Measurements from ENCODE around the gene HS6ST2.
"Not testable (repeated sequence)": the region's sequence is repeated elsewhere in the genome, so short reads cannot be mapped to it uniquely, and the experiment has no call there.

Gene HS6ST2

DNA sequence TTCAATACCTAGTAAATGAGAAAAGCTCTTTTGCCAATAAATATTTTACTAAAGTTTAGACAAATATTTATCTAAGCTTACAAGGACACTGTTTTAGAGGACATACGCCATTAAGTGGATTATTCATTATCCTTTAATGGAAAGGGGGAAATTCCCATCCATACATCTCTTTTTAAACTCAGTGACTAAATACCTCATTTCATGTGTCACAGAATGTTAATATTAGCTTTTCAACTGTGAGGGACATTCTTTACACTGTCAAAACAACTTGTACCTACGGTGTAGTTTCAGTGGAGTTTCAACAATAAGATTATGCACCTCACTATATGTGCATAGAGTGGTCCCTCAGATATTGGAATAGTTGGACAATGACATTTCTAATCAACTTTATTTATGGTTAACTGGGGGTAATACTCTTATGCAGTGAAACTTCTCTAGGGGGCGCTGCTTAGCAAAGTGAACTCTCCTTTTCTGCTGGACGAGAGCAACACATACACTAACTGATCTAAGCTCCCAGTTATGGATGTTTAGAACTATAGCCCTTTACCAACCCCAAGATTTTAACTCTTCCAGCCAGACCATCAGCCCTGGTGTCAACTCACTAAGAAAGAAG lies 9.7 kb downstream of the HS6ST2 start:
- Histone ChIP-seq H3K27me3 (ENCODE audit: control insufficient read depth in 2 of 2, insufficient read depth in 2 of 2, low read length in 2 of 2) (no peaks in the 10 kb centered on the region), H3K4me1 (ENCODE audit: control insufficient read depth in 2 of 2, insufficient read depth in 2 of 2, low read length in 2 of 2) (no peaks in the 10 kb centered on the region), H3K4me3 (ENCODE audit: low read length in 2 of 2) (no peak overlapping the region), H3K27ac (ENCODE audit: low read depth in 2 of 2, low read length in 2 of 2) (no peak overlapping the region), H3K9ac (ENCODE audit: low read depth in 1 of 2, low read length in 2 of 2) (no peak overlapping the region), H3K9me3 (ENCODE audit: control insufficient read depth in 2 of 2, low read length in 2 of 2) (no peaks in the 10 kb centered on the region), H3K36me3 (ENCODE audit: control insufficient read depth in 2 of 2, insufficient read depth in 2 of 2, low read length in 2 of 2) (no peaks in the 10 kb centered on the region)

DNA sequence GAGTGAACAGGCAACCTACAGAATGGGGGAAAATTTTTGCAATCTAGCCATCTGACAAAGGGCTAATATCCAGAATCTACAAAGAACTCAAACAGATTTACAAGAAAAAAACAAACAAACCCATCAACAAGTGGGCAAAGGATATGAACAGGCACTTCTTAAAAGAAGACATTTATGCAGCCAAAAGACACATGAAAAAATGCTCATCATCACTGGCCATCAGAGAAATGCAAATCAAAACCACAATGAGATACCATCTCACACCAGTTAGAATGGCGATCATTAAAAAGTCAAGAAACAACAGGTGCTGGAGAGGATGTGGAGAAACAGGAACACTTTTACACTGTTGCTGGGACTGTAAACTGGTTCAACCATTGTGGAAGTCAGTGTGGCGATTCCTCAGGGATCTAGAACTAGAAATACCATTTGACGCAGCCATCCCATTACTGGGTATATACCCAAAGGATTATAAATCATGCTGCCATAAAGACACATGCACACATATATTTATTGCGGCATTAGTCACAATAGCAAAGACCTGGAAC lies 13.3 kb downstream of the HS6ST2 start:
- H3K27me3 ChIP-seq (ENCODE audit: control insufficient read depth in 2 of 2, insufficient read depth in 2 of 2, low read length in 2 of 2); H3K27ac ChIP-seq (ENCODE audit: low read depth in 2 of 2, low read length in 2 of 2); H3K9me3 ChIP-seq (ENCODE audit: control insufficient read depth in 2 of 2, low read length in 2 of 2); H3K9ac ChIP-seq (ENCODE audit: low read depth in 1 of 2, low read length in 2 of 2); H3K4me1 ChIP-seq (ENCODE audit: control insufficient read depth in 2 of 2, insufficient read depth in 2 of 2, low read length in 2 of 2); H3K36me3 ChIP-seq (ENCODE audit: control insufficient read depth in 2 of 2, insufficient read depth in 2 of 2, low read length in 2 of 2); H3K4me3 ChIP-seq (ENCODE audit: low read length in 2 of 2): not testable (repeated sequence)

DNA sequence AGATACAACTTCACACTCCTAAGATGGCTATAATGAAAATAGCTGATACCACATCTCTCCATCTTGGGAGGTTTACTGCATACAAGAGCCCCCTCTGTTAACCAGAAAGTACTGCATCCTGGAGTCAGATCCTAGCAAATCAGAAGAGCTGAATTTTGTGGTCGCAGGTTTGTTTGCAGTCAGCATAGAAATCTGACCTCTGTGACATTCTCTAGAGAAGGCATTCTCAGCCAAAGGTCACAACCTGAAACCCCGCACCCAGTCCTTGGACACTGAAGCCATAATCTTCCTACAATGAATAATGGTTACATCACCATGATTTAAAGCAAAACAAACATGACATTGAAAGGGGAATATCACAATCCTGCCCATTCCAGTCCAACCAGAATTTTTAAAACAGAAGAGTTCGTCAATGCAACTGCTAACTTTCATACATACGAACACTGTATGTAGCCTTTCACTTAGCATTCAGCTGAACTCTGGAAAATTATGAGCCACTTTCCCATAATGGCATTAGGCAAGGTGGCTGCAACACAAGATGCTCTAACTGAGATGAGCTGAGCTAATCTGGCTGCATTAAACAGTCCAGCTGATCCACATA lies 17.6 kb downstream of the HS6ST2 start:
- Histone ChIP-seq H3K27me3 (ENCODE audit: control insufficient read depth in 2 of 2, insufficient read depth in 2 of 2, low read length in 2 of 2) (no peaks in the 10 kb centered on the region), H3K4me1 (ENCODE audit: control insufficient read depth in 2 of 2, insufficient read depth in 2 of 2, low read length in 2 of 2) (no peaks in the 10 kb centered on the region), H3K9ac (ENCODE audit: low read depth in 1 of 2, low read length in 2 of 2) (no peak overlapping the region), H3K27ac (ENCODE audit: low read depth in 2 of 2, low read length in 2 of 2) (no peak overlapping the region), H3K4me3 (ENCODE audit: low read length in 2 of 2) (no peak overlapping the region), H3K9me3 (ENCODE audit: control insufficient read depth in 2 of 2, low read length in 2 of 2) (no peaks in the 10 kb centered on the region), H3K36me3 (ENCODE audit: control insufficient read depth in 2 of 2, insufficient read depth in 2 of 2, low read length in 2 of 2) (no peaks in the 10 kb centered on the region)

DNA sequence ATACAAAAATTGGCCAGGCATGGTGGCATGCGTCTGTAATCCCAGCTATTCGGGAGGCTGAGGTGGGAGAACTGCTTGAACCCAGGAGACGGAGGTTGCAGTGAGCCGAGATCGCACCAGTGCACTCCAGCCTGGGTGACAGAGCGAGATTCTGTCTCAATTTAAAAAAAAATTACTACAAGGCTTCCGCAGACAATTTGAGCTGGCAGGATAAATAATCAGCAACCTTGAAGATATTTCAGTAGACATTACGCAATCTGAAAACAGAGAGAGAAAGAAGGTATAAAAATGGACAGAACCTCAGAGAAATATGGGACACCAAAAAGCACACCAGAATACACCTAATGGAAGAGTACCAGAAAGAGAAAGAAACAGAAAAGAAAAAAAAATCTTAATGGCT lies 25.3 kb downstream of the HS6ST2 start:
- H3K9ac ChIP-seq (ENCODE audit: low read depth in 1 of 2, low read length in 2 of 2) = no peak overlapping the region
- peaks cover 4 to 7% of the 10 kb centered on the region in 2 donors for H3K27me3 ChIP-seq (ENCODE audit: control insufficient read depth in 2 of 2, insufficient read depth in 2 of 2, low read length in 2 of 2)
- H3K4me3 ChIP-seq (ENCODE audit: low read length in 2 of 2) = no peak overlapping the region
- no peaks in the 10 kb centered on the region for H3K4me1 ChIP-seq (ENCODE audit: control insufficient read depth in 2 of 2, insufficient read depth in 2 of 2, low read length in 2 of 2)
- no peak overlapping the region for H3K27ac ChIP-seq (ENCODE audit: low read depth in 2 of 2, low read length in 2 of 2)
- no peaks in the 10 kb centered on the region for H3K9me3 ChIP-seq (ENCODE audit: control insufficient read depth in 2 of 2, low read length in 2 of 2)
- H3K36me3 ChIP-seq (ENCODE audit: control insufficient read depth in 2 of 2, insufficient read depth in 2 of 2, low read length in 2 of 2) = no peaks in the 10 kb centered on the region

DNA sequence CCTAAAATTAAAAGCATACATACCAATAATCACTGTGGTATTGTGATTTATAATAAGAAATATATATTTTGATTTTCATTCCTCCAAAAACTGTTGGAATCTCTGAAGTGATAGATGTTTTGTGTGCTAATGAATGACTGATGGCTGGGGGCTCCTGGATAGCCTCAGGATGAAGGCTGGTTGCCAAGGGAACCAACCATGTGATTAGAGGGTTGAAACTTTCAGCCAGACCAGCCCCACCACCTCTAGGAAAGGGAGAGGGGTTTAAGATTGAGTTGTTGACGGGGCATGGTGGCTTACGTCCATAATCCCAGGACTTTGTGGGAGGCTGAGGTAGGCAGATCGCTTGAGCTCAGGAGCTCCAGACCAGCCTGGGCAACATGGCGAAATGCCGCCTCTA lies 34.0 kb downstream of the HS6ST2 start:
- peaks cover 0 to 2% of the 10 kb centered on the region in 2 donors for H3K27me3 ChIP-seq (ENCODE audit: control insufficient read depth in 2 of 2, insufficient read depth in 2 of 2, low read length in 2 of 2)
- no peaks in the 10 kb centered on the region for H3K9me3 ChIP-seq (ENCODE audit: control insufficient read depth in 2 of 2, low read length in 2 of 2)
- no peak overlapping the region for H3K9ac ChIP-seq (ENCODE audit: low read depth in 1 of 2, low read length in 2 of 2)
- H3K36me3 ChIP-seq (ENCODE audit: control insufficient read depth in 2 of 2, insufficient read depth in 2 of 2, low read length in 2 of 2) = no peaks in the 10 kb centered on the region
- H3K27ac ChIP-seq (ENCODE audit: low read depth in 2 of 2, low read length in 2 of 2) = no peak overlapping the region
- no peak overlapping the region for H3K4me3 ChIP-seq (ENCODE audit: low read length in 2 of 2)
- no peaks in the 10 kb centered on the region for H3K4me1 ChIP-seq (ENCODE audit: control insufficient read depth in 2 of 2, insufficient read depth in 2 of 2, low read length in 2 of 2)

DNA sequence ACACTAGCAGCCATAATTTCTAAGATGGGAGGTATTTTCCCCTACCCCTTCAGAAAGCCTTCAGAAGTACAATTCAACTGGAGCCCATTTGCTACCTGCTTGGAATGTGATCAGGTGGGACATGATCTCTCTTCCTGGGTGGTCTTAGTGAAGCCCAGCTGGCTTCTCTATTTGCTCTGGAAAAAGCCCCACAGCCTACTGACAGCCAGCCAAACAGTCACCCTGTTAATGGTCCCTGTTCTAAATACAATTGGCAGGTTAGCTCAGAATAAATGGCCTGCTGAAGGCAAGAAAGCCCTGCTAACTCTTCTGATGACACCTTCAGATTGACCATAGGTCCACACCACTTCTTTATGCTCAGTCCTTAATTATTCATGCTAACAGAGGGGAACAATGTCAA lies 39.9 kb downstream of the HS6ST2 start:
- H3K27ac ChIP-seq (ENCODE audit: low read depth in 2 of 2, low read length in 2 of 2) = no peak overlapping the region
- no peaks in the 10 kb centered on the region for H3K9me3 ChIP-seq (ENCODE audit: control insufficient read depth in 2 of 2, low read length in 2 of 2)
- H3K27me3 ChIP-seq (ENCODE audit: control insufficient read depth in 2 of 2, insufficient read depth in 2 of 2, low read length in 2 of 2) = peaks cover 0 to 2% of the 10 kb centered on the region in 2 donors
- no peak overlapping the region for H3K4me3 ChIP-seq (ENCODE audit: low read length in 2 of 2)
- H3K9ac ChIP-seq (ENCODE audit: low read depth in 1 of 2, low read length in 2 of 2) = no peak overlapping the region
- H3K4me1 ChIP-seq (ENCODE audit: control insufficient read depth in 2 of 2, insufficient read depth in 2 of 2, low read length in 2 of 2) = no peaks in the 10 kb centered on the region
- H3K36me3 ChIP-seq (ENCODE audit: control insufficient read depth in 2 of 2, insufficient read depth in 2 of 2, low read length in 2 of 2) = no peaks in the 10 kb centered on the region

DNA sequence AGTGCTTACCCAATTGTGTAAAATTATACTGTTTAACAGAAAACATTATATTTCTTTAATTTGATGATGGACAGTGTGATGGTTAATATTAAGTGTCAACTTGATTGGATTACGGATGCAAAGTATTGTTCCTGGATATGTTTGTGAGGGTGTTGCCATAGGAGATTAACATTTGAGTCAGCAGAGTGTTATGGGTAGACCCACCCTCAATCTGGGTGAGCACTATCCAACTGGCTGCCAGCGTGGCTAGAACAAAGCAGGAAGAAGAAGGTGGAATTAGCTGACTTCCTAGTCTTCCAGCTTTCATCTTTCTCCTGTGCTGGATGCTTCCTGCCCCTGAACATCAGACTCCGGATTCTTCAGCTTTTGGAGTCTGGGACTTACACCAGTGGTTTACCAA lies 42.1 kb downstream of the HS6ST2 start:
- Histone ChIP-seq H3K36me3 (ENCODE audit: control insufficient read depth in 2 of 2, insufficient read depth in 2 of 2, low read length in 2 of 2) (no peaks in the 10 kb centered on the region), H3K27ac (ENCODE audit: low read depth in 2 of 2, low read length in 2 of 2) (no peak overlapping the region), H3K4me1 (ENCODE audit: control insufficient read depth in 2 of 2, insufficient read depth in 2 of 2, low read length in 2 of 2) (no peaks in the 10 kb centered on the region), H3K27me3 (ENCODE audit: control insufficient read depth in 2 of 2, insufficient read depth in 2 of 2, low read length in 2 of 2) (peaks cover 0 to 2% of the 10 kb centered on the region in 2 donors), H3K9ac (ENCODE audit: low read depth in 1 of 2, low read length in 2 of 2) (no peak overlapping the region), H3K4me3 (ENCODE audit: low read length in 2 of 2) (no peak overlapping the region), H3K9me3 (ENCODE audit: control insufficient read depth in 2 of 2, low read length in 2 of 2) (peaks cover 0 to 2% of the 10 kb centered on the region in 2 donors)

DNA sequence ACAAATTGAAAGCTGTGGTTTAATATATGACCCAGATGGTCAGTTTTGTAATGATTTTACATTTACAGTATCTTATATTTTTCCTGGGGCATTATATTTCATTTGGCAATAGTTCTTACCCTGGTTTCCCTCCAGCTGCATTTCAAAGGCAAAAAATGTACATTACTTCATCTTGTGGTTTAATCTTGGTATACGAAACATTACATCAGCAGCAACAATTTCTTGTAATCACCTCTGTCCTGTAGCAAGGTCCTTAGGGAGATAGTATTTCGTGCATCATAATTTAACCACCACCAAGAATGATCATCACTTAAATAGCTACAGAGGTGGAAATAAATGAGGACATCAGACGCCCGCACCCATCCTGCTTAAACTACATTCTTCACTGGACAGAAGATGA lies 48.8 kb downstream of the HS6ST2 start:
- Histone ChIP-seq H3K9me3 (ENCODE audit: control insufficient read depth in 2 of 2, low read length in 2 of 2) (peaks cover 0 to 2% of the 10 kb centered on the region in 2 donors), H3K9ac (ENCODE audit: low read depth in 1 of 2, low read length in 2 of 2) (no peak overlapping the region), H3K4me3 (ENCODE audit: low read length in 2 of 2) (no peak overlapping the region), H3K36me3 (ENCODE audit: control insufficient read depth in 2 of 2, insufficient read depth in 2 of 2, low read length in 2 of 2) (no peaks in the 10 kb centered on the region), H3K27me3 (ENCODE audit: control insufficient read depth in 2 of 2, insufficient read depth in 2 of 2, low read length in 2 of 2) (peaks cover 2% of the 10 kb centered on the region in 2 donors), H3K27ac (ENCODE audit: low read depth in 2 of 2, low read length in 2 of 2) (no peak overlapping the region), H3K4me1 (ENCODE audit: control insufficient read depth in 2 of 2, insufficient read depth in 2 of 2, low read length in 2 of 2) (no peaks in the 10 kb centered on the region)

DNA sequence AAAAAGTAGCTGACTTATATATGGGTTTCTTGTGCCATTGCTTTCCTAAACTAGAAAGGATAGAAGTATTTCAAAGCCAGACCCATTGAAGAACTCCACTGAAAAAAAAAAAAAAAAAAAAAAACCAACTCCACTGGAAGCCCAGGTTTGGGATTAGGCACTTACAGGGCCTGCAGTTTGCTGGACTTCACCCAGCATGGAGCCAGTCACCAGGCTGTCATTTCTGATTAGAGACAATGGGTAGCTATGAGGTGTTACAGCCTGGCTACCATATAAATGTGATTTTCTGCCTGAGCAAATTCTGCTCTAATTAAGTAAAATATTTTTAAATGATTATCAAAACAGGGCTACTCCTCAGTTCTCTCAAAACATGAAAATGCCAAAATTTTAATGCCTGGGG lies 49.5 kb downstream of the HS6ST2 start:
- no peaks in the 10 kb centered on the region for H3K36me3 ChIP-seq (ENCODE audit: control insufficient read depth in 2 of 2, insufficient read depth in 2 of 2, low read length in 2 of 2)
- H3K4me1 ChIP-seq (ENCODE audit: control insufficient read depth in 2 of 2, insufficient read depth in 2 of 2, low read length in 2 of 2) = no peaks in the 10 kb centered on the region
- H3K27ac ChIP-seq (ENCODE audit: low read depth in 2 of 2, low read length in 2 of 2) = no peak overlapping the region
- peaks cover 0 to 2% of the 10 kb centered on the region in 2 donors for H3K9me3 ChIP-seq (ENCODE audit: control insufficient read depth in 2 of 2, low read length in 2 of 2)
- H3K9ac ChIP-seq (ENCODE audit: low read depth in 1 of 2, low read length in 2 of 2) = no peak overlapping the region
- peaks cover 0 to 2% of the 10 kb centered on the region in 2 donors for H3K27me3 ChIP-seq (ENCODE audit: control insufficient read depth in 2 of 2, insufficient read depth in 2 of 2, low read length in 2 of 2)
- no peak overlapping the region for H3K4me3 ChIP-seq (ENCODE audit: low read length in 2 of 2)

DNA sequence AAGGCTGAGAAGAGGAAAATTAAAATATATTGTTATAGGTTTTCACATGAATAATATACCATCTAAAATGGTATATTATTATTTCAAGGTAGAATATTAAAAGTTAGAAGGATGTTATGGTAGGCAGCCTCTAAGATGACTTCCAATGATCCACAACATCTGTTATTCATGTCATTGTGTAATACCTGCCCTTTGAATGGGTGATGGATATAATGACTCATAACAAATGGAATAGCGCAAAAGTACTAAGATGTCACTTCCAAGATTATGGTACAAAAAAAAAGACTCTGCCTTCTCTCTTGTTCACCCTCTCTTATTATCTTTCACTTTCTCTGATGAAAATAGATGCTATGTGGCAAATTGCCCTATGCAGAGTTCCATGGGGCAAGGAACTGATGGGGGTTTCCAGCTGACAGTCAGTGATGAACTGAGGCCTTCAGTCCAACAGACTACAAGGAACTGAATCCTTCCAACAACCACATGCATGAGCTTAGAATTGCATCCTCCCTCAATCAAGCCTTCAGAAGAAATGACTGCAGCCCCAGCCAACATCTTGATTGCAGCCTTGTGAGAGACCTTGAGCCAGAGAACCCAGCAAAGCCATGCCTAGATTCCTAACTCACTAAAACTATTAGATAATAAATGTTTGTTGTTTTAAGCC lies 57.7 kb downstream of the HS6ST2 start:
- Histone ChIP-seq H3K4me1 (ENCODE audit: control insufficient read depth in 2 of 2, insufficient read depth in 2 of 2, low read length in 2 of 2) (no peaks in the 10 kb centered on the region), H3K9ac (ENCODE audit: low read depth in 1 of 2, low read length in 2 of 2) (no peak overlapping the region), H3K27ac (ENCODE audit: low read depth in 2 of 2, low read length in 2 of 2) (no peak overlapping the region), H3K36me3 (ENCODE audit: control insufficient read depth in 2 of 2, insufficient read depth in 2 of 2, low read length in 2 of 2) (no peaks in the 10 kb centered on the region), H3K9me3 (ENCODE audit: control insufficient read depth in 2 of 2, low read length in 2 of 2) (no peaks in the 10 kb centered on the region), H3K27me3 (ENCODE audit: control insufficient read depth in 2 of 2, insufficient read depth in 2 of 2, low read length in 2 of 2) (no peaks in the 10 kb centered on the region), H3K4me3 (ENCODE audit: low read length in 2 of 2) (no peak overlapping the region)

All from mucosa of rectum (tissue), 2 donors.